GM20431 (cell line): ENCODE measurements around the gene TEX2.

ENCODE experiments used
- in situ Hi-C: fragments of 300-500 bp; cut with MseI, MboI; formaldehyde crosslinking; loops from one replicate; pipeline ENCODE4 v1.15.0; 2020; ENCODE audit warnings: low sequenced_read_pairs; ENCODE audit not compliant: unreplicated experiment

The TEX2 gene

GRCh38 chr17:64103391-64104364 is 159.4 kb downstream of the TEX2 start:
- in situ Hi-C loops, result no loop called here

GRCh38 chr17:64102627-64103390 is 160.3 kb downstream of the TEX2 start:
- in situ Hi-C loops, result no loop called here

DNA sequence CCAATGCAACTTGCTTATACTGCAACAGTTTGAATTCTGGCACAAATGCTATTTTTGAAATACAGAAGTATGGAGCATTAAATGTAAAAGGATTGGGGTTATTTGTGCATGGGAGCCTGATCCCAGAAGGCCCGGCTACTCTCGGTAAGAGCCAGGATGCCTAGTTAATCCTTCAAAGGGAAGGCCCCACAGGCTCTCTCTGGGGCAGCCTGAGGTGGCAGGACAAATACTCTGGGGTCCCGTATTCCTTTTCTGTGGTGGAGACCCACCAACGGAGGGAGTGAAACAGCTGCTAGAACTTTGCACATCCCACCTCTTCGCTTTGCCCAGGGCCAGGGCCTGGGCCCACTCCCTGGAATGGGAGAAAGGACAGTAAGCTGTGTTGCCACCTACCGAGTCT is 163.5 kb downstream of the TEX2 start:
- in situ Hi-C loops, result no loop called here
